ENCODE measurements around the gene RIC8B.

RIC8B gene

DNA sequence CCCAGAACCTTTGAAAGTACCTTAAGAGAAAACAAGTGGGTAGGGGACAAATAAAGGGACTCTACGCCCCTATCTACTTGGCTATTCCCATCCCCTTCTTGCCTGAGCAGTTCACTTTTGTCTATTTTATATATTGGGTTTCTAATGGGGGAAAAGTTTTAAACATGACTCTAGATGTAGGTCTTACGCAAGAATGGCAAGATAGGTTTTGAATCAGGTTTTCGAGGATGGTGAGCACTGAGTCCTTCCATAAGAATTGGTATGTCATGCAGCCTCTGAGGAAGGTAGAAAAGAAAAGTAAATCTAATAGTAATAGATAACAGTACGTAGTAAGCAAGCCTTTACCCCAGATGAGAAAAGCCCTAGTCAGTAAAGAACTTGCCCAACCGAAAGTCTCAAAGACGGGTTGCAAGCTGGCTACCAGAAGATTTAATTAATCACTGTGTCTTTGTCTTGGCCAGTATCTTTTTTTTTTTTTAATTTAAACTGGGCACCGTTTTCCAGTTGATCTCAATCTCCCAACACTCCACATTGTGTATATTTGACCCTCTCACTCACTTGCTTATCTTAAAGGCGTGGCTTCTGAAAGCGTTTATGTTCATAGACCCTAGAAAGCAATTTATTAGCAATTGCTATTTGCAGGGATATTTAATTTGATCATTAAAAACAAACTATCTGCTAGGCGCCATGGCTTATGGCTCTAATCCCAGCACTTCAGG is 94.7 kb downstream of the RIC8B start:
- no peak for DNase-seq (ENCODE audit: extremely low read depth, low read depth)
- TF ChIP-seq, protein P1, sequence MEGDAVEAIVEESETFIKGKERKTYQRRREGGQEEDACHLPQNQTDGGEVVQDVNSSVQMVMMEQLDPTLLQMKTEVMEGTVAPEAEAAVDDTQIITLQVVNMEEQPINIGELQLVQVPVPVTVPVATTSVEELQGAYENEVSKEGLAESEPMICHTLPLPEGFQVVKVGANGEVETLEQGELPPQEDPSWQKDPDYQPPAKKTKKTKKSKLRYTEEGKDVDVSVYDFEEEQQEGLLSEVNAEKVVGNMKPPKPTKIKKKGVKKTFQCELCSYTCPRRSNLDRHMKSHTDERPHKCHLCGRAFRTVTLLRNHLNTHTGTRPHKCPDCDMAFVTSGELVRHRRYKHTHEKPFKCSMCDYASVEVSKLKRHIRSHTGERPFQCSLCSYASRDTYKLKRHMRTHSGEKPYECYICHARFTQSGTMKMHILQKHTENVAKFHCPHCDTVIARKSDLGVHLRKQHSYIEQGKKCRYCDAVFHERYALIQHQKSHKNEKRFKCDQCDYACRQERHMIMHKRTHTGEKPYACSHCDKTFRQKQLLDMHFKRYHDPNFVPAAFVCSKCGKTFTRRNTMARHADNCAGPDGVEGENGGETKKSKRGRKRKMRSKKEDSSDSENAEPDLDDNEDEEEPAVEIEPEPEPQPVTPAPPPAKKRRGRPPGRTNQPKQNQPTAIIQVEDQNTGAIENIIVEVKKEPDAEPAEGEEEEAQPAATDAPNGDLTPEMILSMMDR (IDR thresholded peaks at IDR 0.05; ENCODE audit: low read depth, low read length, missing control alignments) = no peak
- H3K4me3 ChIP-seq (replicated peaks; ENCODE audit: low read depth, low read length) = no peak overlapping the region

DNA sequence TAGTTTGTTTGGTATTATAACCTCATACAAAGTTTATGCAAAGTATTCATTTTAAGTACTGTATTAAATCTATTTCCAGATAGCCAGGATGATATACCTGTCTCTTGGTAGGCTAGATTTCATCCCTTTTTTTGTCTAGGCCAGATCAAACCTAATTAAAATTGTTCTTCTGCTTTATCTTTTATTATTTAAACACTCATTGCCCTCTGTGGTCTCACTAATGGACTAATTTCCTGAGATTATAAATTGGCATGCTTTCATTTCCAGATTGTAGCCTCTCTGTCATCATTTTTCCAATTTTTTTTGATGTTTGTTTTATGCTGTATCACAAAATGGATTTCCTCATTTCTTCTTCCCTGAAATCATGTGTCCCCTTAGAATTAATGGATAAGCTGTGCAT is 95.6 kb downstream of the RIC8B start:
- DNase-seq (ENCODE audit: extremely low read depth, low read depth) = no peak
- H3K4me3 ChIP-seq (replicated peaks; ENCODE audit: low read depth, low read length) = no peak overlapping the region
- TF ChIP-seq, protein P1 (IDR thresholded peaks at IDR 0.05; ENCODE audit: low read depth, low read length, missing control alignments) = no peak

DNA sequence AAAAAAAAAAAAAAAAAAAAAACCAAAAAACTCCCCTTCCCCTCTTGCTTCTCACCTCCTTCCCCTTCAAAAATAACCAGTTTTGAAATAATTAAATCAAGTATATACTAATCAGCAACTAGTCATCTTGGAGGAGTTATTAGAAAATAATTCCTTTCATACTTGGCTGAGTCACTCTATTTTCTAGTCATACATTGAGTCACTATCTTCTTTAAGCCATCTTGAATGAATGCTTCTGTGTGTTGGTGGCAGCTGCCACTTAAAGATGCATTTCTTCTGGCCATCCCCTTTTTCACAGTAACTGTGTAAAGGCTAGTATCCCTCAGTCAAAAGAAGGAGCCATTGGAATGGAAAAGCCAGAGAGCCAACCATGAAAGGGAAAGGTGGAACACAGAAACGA is 97.0 kb downstream of the RIC8B start:
- TF ChIP-seq, protein P1 (IDR thresholded peaks at IDR 0.05; ENCODE audit: low read depth, low read length, missing control alignments) = no peak
- H3K4me3 ChIP-seq (replicated peaks; ENCODE audit: low read depth, low read length) = no peak overlapping the region
- no peak for DNase-seq (ENCODE audit: extremely low read depth, low read depth)

DNA sequence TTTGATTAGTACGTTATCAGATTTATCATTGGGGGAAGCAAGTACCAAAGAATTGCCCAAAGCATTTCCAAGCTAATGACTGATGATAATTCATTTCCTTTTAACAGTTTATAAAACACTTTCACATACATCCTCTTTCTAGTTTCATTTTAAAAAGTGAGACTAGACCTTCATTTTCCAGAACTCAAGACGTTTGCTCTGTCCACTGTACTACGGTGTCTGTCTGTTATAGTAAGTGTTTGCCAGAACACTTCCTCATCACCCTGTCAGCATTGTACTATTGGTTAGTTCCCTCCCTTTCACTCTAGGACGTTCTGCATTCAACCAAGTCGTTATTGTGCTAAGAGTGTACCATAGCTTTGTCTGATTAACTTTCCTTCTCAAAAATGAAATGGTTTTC is 99.5 kb downstream of the RIC8B start:
- H3K4me3 ChIP-seq (replicated peaks; ENCODE audit: low read depth, low read length) = no peak overlapping the region
- DNase-seq (ENCODE audit: extremely low read depth, low read depth) = no peak
- TF ChIP-seq, protein P1 (IDR thresholded peaks at IDR 0.05; ENCODE audit: low read depth, low read length, missing control alignments) = no peak

DNA sequence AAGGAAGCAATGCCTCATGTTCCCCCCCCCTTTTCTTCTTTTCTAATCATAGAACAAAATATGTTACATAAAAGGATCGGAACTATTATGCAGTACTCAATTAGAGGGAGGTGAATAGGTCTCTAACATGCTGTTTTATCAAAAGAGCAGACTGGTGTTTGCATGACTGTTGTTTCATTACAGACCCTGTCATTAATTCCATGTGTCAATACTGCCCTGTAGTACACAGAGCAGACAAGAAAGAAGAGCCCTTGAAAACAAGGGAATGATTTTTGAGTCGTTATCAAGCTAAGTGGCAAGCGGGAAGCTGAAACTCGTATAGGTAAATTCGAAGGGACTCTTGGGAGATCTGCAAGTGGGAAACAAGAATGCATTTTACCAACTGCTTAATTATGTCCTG is 104.3 kb downstream of the RIC8B start:
- TF ChIP-seq, protein P1 (IDR thresholded peaks at IDR 0.05; ENCODE audit: low read depth, low read length, missing control alignments) = no peak
- no peak overlapping the region for H3K4me3 ChIP-seq (replicated peaks; ENCODE audit: low read depth, low read length)
- no peak for DNase-seq (ENCODE audit: extremely low read depth, low read depth)

DNA sequence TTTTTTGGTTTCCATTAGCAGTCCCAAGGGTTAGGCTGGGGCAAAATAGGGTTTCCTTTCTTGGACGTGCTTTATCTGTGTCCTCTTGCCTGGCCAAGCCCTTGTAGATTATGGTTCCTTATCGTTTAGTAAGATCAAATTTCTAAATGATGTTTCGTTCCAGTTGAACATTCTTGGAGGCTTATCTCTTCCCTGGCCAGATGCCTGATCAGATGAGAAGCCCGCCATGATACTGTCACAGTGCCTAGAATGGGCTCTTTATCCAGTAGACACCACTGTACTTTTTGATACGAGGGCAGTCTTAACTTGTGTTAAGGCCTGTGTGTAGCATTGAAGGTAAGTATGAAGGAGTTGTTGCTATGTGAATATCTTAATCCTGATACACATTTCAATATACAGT is 105.1 kb downstream of the RIC8B start:
- no peak for DNase-seq (ENCODE audit: extremely low read depth, low read depth)
- TF ChIP-seq, protein P1 (IDR thresholded peaks at IDR 0.05; ENCODE audit: low read depth, low read length, missing control alignments) = no peak
- H3K4me3 ChIP-seq (replicated peaks; ENCODE audit: low read depth, low read length) = no peak overlapping the region

DNA sequence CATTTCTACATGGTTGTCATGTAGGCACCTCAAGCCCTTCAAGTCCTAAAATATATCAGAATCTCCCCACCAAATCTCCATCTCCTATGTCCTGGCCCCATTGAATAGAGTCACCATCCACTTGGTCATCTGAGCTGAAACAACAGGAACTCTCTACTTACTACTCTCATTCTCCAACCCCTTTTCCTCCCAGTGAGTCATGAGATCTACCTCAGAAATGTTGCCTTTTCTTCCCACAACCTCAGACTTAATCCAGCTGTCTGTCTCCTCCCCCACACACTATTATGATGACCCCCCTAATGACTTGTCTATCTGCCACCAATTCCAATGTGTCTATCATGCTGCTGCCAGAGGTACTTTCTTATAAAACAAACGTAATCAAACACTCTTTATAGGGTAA is 108.9 kb downstream of the RIC8B start:
- TF ChIP-seq, protein P1 (IDR thresholded peaks at IDR 0.05; ENCODE audit: low read depth, low read length, missing control alignments) = no peak
- H3K4me3 ChIP-seq (replicated peaks; ENCODE audit: low read depth, low read length) = no peak overlapping the region
- DNase-seq (ENCODE audit: extremely low read depth, low read depth) = no peak

Measured in HFF-Myc (cell line).